ENCODE data around the gene ZNF518B.
"Not testable (repeated sequence)": the region's sequence is repeated elsewhere in the genome, so short reads cannot be mapped to it uniquely, and the experiment has no call there.

ZNF518B gene

DNA sequence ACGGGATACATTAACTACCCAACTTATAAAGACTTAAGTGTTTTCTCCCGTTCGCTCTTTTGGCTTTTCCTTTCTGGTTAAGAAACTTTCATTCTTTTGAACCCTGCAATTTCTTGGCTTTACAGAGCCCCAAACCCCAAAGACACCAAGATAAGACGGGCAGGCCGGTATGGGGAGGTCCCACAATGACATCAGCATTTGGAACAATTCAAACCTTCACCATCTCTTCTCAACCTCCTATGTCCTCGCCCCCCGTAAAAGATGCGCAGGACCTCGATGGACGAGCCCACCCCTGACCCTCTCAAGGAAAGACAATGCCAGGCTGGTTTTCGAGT is 999 bp downstream of the ZNF518B start:
- DNase-seq (ENCODE audit: low spot score) = no peak

GRCh38 chr4:10455133-10455532 is 2.1 kb downstream of the ZNF518B start:
- DNase-seq (ENCODE audit: low spot score) = no peak

DNA sequence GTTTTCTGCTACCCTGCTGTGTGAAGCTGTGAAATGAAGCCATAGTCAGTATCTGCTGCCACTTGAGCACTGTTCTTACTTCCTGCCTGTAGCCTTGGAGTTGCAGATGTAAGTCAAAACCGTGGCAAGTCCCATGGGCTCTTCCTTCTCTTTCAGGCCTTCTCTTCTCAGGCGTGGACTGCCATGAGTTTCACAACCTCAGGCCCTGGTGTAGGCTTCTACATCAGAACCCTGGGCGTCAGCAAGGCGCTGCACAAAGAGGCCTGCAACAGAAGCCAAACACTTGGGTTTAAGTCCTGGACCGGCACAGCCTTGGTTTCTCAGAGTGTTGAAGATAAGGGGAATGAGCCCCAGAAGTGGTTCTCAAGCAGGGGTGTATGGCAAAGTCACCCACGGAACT is 2.5 kb downstream of the ZNF518B start:
- DNase-seq (ENCODE audit: low spot score) = no peak

GRCh38 chr4:10454121-10454520 is 3.1 kb downstream of the ZNF518B start:
- DNase-seq (ENCODE audit: low spot score) = no peak

DNA sequence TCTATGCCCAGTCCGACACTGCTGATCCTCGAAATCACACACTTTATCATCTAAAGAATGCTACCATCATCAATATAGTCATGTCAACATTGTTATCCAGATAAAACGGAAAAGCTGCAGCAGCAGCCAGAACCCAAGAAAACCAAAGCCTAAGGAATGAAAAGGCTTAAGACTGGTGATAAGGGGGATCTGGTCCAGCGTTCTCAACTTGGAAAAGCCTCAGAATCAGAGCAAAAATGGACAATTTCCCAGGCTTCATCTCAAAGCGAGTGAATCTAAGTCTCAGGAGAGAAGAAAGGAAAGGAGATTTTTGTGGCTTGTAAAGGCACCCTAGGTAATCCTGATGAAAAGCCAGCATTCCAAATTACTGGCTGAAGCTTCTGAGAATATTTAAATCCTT is 8.2 kb downstream of the ZNF518B start:
- no peak for DNase-seq (ENCODE audit: low spot score)

GRCh38 chr4:10442976-10443375 is 14.2 kb downstream of the ZNF518B start:
- DNase-seq (ENCODE audit: low spot score) = no peak

DNA sequence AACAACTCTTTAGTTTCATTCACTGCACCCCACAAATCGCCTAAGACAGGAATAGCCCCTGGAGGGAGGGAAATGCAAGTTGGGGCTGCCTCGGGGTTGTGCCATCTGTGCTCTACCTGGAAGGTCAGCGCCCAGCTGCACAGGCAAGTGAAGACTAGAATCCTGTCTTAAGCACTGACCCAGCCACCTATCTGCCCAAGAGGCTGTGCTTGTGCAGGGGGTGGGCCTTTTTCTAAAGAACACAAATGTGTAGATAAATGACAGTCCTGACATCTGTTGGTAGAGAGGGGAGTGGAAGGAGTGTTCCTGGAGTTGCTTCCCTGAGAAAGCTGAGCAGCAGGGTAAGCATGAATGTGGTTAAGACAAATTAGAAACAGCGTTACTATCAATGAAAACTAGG is 15.7 kb downstream of the ZNF518B start:
- no peak for DNase-seq (ENCODE audit: low spot score)

DNA sequence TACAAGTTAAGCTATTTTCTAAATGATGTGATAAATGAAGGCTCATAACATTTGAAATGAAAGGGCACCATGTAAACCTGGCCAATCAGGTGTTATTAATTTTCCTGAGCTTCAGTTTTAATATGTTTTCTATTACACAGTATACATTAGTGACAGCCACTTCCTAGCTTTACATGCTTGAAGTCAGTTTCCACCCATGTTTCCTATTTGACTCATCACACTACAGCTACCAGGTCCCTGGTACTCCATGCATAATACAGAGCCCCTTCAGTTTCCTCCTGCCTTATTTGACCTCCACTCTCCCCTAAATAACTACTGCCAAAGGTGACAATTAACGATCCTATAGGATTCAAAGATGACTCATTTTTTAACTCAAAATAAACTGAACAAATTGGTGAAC is 18.3 kb downstream of the ZNF518B start:
- DNase-seq (ENCODE audit: low spot score) = no peak

DNA sequence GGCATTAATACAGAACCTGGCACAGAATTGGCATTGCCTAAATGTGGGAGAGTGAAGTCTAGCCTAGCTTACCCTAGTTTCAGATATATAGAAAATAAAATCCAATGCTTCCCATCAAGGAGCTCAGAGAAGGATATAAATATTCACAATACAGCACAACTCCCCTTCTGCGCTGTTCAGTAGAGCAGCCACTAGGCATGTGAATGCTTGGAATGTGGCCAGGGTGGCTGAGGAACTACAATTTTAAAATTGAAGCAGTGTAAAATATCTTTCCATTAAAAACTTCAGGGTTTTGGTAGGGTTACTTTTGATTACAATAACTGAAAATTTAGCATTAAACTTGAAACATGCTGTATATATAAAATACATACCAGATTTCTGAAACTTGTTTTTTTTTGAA is 19.5 kb downstream of the ZNF518B start:
- DNase-seq (ENCODE audit: low spot score) = no peak

GRCh38 chr4:10427680-10428079 is 29.5 kb downstream of the ZNF518B start:
- not testable (repeated sequence) for DNase-seq (ENCODE audit: low spot score)

DNA sequence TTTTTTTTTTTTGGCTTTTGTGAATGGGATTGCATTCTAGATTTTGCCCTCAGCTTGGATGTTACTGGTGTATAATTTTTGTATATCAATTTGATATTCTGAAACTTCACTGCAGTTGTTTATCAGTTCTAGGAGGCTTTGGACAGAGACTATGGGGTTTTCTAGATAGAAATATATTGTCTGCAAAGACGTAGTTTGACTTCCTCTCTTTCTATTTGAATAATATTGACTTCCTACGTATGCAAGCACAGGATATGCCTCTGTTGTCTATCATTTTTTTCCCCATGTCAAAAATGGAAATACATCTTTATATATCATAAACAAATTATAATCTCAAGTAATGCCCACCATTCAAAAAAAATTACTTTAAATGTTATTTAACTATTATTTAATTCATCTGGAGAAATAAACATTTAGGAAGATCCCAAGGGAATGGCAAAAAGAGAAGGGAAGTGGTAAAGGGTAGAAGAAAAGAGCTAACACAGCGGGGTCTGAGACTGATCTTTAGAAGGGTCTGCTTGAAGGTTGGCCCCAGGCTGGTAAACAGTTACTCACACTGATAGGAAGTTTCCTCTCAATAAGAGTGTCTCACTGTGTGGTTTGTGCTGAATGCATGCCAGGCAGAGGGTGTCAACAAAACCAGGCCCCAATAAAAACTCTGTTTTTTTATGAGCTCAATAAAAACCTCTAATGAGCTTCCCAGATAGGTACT is 35.7 kb downstream of the ZNF518B start:
- no peak for DNase-seq (ENCODE audit: low spot score)

- DNase-seq (ENCODE audit: low spot score) = peak; percentile 9
Measured at GRCh38 chr4:10417740-10418139, 39.5 kb downstream of the ZNF518B start.

GRCh38 chr4:10416441-10416840 is 40.8 kb downstream of the ZNF518B start:
- DNase-seq (ENCODE audit: low spot score) = peak; percentile 2

GRCh38 chr4:10413177-10413576 is 44.0 kb downstream of the ZNF518B start:
- peak; percentile 3 for DNase-seq (ENCODE audit: low spot score)

- no peak for DNase-seq (ENCODE audit: low spot score)
Measured at GRCh38 chr4:10405672-10406071, 51.6 kb downstream of the ZNF518B start.

- DNase-seq (ENCODE audit: low spot score) = peak; percentile 63
Measured at GRCh38 chr4:10403633-10404445, 53.4 kb downstream of the ZNF518B start.

GRCh38 chr4:10395971-10396580 is 61.1 kb downstream of the ZNF518B start:
- DNase-seq (ENCODE audit: low spot score) = no peak

Measured in AG20443 (cell line).